Inflammatory macrophage treated with lipopolysaccharide for 1 hour (primary cell): Measurements from ENCODE around the gene GTF3C1.

Experiments
- DNase-seq, 2 donors: peaks; one replicate each; pipeline ENCODE4 v3.0.0-alpha.2; 2020 to 2022

The GTF3C1 gene

DNA sequence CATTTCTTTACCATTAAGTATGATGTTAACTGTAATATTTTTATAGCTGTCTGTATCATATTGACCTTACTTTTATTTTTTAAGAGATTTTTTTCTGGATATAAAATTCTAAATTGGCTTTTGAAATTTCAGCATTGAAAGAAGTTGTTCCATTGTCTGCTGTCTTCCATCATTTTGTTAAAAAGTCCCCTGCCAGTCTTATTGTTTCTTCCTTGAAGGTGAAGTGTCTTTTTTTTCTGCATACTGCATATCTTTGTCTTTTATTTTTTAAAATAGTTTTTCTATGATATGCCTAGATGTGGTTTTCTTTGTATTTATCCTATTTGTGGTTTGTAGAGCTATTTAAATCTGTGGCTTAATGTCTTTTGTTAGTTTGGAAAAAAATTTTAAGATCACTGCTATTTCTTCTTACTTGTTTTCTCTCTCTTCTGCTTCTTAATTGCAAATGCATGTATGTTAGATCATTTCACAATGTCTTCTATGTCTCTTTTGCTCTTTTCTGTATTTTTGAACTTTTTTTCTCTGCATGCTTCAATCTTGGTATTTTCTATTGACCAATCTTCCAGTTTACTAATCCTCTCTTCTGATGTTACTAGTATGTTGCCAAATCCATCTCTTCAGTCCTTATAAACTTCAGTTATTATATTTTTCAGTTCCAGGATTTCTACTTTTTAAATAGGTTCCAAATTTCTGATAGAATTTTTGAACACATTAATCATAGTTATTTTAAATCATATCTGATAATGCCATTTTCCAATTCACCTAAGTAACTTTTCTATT lies 127.6 kb downstream of the GTF3C1 start:
- no peak for DNase-seq

DNA sequence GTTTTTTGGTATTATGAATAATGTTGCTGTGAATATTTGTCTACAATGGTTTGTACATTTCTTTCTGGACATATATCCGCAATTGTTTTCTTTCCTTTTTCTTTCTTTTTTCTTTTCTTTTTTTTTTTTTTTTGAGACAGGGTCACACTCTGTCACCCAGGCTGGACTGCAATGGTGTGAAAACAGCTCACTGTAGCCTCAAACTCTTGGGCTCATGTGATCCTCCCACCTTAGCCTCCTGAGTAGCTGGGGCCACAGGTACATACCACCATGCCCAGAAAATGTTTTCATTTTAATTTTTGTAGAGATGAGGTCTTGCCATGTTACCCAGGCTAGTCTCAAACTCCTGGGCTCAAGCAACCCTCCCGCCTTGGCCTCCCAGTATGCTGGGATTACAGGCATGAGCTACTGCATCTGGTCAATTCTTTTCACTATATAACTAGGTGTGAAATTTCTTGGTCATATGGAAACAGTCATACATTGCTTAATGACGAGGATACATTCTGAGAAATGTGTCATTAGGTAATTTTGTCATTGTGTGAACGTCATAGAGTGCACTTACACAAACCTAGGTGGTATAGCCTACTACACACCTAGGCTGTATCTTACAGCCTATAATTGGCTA lies 132.6 kb downstream of the GTF3C1 start:
- no peak for DNase-seq

DNA sequence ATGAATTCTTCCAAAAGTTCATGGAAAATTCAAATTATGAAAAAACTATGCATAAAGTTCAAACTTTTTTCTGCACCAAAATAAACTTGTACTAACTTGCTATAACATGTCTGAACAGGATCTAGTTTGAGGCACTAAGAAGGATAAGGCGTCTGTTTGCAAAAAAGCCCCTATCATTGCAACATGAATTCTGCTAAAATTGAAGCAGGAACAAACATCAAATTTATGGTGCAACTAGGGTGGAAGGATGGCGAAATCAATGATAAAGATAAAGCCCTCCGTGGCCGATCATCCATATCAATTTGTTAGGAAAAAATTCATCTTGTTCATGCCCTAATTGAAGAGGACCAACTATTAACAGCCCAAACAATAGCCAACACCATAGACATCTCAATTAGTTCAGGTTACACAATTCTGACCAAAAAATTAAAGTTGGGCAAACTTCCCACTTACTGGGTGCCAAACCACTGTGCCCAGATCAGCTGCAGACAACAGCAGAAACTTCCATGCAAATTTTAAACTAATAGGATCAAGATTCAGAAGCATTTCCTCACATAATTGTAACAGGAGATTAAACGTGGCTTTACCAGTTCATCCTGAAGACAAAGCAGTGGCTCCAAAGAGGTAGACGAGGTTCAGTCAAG lies 134.8 kb downstream of the GTF3C1 start:
- peak; percentile 79 to 81 for DNase-seq

DNA sequence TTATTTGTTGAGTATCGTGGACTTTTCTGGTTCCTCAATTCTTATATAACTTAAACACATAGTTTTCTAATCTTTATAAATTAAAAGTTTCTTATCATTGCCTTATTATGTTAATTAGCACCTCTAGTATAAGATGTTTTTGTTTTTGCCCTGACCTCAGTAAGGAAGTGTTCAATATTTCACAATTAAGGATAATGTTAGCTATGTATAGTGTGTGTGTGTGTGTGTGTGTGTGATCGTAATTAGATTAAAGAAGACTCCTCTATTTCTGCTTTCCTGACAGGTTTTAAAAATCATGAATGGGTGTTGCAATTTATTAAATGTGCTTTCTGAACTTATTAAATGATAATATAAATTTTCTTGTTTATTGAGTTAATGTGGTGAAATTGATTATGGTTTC lies 135.8 kb downstream of the GTF3C1 start:
- peak; percentile 31 to 40 for DNase-seq

DNA sequence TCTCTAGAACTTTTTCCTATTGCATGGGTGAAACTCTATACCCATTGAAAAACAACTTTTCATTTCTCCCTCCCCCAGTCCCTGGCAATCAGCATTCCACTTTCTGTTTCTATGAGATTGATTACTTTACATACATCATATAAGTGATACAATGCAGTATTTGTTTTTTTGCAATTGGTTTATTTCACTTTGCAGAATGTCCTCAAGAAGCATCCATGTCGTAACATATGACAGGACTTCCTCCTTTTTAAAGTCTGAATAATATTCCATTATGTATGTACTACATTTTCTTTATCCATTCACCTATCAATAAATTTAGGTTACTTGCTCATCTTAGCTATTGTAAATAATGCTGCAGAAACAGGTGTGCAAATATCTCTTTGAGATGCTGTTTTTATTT lies 139.0 kb downstream of the GTF3C1 start:
- DNase-seq, result peak; percentile 56 to 70
